Cardiac muscle cell (in vitro differentiated cells and primary cell): ENCODE results near the gene GADD45GIP1. TPM values are rescaled to one million over a fixed set of nuclear protein-coding genes. Genes with fewer than 3 reads are reported as not detected.
"Not testable (repeated sequence)": the region's sequence is repeated elsewhere in the genome, so short reads cannot be mapped to it uniquely, and the experiment has no call there.

Experiments
- DNase-seq, 2 donors: peaks; one replicate each; pipeline versions ENCODE4 v3.0.0 to v3.0.0-alpha.2; 2010 to 2017; ENCODE audit warnings: low read depth in 1 of 2, low spot score in 1 of 2
- H3K27ac ChIP-seq: fragments of 200-600 bp; sonication (generic); 2 replicates; pipeline ENCODE4 v1.5.1; 2016
- H3K27me3 ChIP-seq: fragments of 200-600 bp; sonication (generic); 2 replicates; pipeline ENCODE4 v1.6.0; 2016; ENCODE audit warnings: control low read depth
- H3K36me3 ChIP-seq: fragments of 200-600 bp; sonication (generic); 2 replicates; pipeline ENCODE4 v1.5.1; 2016; ENCODE audit warnings: control low read depth
- H3K4me1 ChIP-seq: fragments of 200-600 bp; sonication (generic); 2 replicates; pipeline ENCODE4 v1.8.1; 2017; ENCODE audit warnings: low read depth, mild to moderate bottlenecking, mixed run types
- H3K4me3 ChIP-seq: fragments of 200-600 bp; sonication (generic); 2 replicates; pipeline ENCODE4 v1.5.1; 2016; ENCODE audit warnings: mild to moderate bottlenecking
- H3K9me3 ChIP-seq: fragments of 200-600 bp; sonication (generic); 2 replicates; pipeline ENCODE4 v1.5.1; 2017; ENCODE audit warnings: low read depth, mild to moderate bottlenecking, control low read depth
- polyA plus RNA-seq: library from polyadenylated mRNA; unstranded; fragments of >200 nt; fragmentation: Nextera tagmentation; extraction: Ambion mirVana; gene quantifications from 2 replicates; pipeline ENCODE4 v1.2.1, GENCODE V29; 2016
- total RNA-seq: library from RNA; depleted of rRNA; stranded (reverse); fragments of >200 nt; gene quantifications from 2 replicates; pipeline ENCODE4 v1.2.3, GENCODE V29; 2016
- TF ChIP-seq, protein P1 (sequence below): IDR thresholded peaks from 2 replicates; pipeline ENCODE4 v1.5.1; 2012; ENCODE audit warnings: low read depth, mild to moderate bottlenecking, low read length

Gene GADD45GIP1
- total and polyA plus RNA-seq, 2 experiments from 2014 or later, result 84.5 to 145 TPM

DNA sequence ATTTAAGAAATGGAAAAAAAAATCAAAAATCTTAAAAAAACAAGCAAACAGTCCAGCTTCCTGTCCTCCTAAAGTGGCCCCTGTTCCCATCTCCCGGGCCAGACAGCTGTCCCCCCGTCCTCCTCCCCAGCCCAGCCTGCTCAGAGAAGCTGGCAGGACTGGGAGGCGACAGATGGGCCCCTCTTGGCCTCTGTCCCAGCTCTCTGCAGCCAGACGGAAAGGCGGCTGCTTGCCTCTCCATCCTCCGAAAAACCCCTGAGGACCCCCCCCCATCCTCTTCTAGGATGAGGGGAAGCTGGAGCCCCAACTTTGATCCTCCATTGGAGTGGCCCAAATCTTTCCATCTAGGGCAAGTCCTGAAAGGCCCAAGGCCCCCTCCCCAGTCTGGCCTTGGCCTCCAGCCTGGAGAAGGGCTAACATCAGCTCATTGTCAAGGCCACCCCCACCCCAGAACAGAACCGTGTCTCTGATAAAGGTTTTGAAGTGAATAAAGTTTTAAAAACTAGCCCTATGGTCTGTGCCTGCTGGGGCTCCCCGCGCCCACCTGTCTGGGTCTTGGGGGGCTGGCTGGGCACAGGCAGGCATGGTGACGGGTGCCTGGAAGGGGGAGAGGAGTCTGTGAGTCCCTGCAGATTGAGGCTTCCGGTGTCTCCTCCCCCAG is 3.8 kb downstream of the GADD45GIP1 start:
- Histone ChIP-seq H3K27me3 (no peaks in the 10 kb centered on the region), H3K27ac (peak overlapping the region; percentile 34), H3K9me3 (no peaks in the 10 kb centered on the region), H3K36me3 (peaks cover 32% of the 10 kb centered on the region), H3K4me3 (no peak overlapping the region), H3K4me1 (peaks cover 6% of the 10 kb centered on the region)
- DNase-seq, result no peak
- TF ChIP-seq, protein P1, sequence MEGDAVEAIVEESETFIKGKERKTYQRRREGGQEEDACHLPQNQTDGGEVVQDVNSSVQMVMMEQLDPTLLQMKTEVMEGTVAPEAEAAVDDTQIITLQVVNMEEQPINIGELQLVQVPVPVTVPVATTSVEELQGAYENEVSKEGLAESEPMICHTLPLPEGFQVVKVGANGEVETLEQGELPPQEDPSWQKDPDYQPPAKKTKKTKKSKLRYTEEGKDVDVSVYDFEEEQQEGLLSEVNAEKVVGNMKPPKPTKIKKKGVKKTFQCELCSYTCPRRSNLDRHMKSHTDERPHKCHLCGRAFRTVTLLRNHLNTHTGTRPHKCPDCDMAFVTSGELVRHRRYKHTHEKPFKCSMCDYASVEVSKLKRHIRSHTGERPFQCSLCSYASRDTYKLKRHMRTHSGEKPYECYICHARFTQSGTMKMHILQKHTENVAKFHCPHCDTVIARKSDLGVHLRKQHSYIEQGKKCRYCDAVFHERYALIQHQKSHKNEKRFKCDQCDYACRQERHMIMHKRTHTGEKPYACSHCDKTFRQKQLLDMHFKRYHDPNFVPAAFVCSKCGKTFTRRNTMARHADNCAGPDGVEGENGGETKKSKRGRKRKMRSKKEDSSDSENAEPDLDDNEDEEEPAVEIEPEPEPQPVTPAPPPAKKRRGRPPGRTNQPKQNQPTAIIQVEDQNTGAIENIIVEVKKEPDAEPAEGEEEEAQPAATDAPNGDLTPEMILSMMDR, result no peak

DNA sequence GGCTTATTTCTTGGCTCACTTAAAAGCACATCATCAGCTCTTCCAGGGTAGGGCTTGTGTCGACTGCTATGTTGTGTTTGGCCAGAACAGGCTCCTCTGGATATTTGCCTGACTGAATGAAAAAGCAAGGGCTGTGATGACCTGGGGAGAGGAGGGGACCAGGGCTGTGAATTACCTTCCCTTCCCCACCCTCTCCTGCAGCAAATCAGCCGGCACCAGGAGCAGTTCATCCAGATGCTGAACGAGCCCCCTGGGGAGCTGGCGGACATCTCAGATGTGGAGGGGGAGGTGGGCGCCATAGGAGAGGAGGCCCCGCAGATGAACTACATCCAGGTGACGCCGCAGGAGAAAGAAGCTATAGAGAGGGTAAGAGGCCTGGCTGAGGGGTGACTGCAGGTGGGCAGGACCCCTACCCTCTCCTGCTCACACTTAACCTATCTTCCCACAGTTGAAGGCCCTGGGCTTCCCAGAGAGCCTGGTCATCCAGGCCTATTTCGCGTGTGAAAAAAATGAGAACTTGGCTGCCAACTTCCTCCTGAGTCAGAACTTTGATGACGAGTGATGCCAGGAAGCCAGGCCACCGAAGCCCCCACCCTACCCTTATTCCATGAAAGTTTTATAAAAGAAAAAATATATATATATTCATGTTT is 4.4 kb downstream of the GADD45GIP1 start:
- Histone ChIP-seq H3K36me3 (peaks cover 37% of the 10 kb centered on the region), H3K4me3 (no peak overlapping the region), H3K27me3 (no peaks in the 10 kb centered on the region), H3K9me3 (no peaks in the 10 kb centered on the region), H3K27ac (peak overlapping the region; percentile 34), H3K4me1 (peaks cover 6% of the 10 kb centered on the region)
- DNase-seq, result peak in 1 of 2 donors; percentile 77
- TF ChIP-seq, protein P1, result no peak

DNA sequence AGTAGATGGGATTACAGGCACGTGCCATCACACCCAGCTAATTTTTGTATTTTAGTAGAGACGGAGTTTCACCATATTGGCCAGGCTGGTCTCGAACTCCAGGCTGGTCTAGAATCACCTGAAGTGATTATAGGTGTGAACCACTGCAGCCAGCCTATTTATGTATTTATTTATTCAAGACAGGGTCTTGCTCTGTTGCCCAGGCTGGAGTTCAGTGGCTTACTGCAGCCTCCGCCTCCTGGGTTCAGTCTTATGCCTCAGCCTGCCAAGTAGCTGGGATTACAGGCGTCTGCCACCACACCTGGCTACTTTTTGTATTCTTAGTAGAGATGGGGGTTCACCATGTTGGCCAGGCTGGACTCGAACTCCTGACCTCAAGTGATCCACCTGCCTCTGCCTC is 5.0 kb downstream of the GADD45GIP1 start:
- not testable (repeated sequence) for H3K4me1 ChIP-seq, H3K4me3 ChIP-seq, H3K27me3 ChIP-seq, H3K9me3 ChIP-seq, DNase-seq, H3K27ac ChIP-seq
- peaks cover 40% of the 10 kb centered on the region for H3K36me3 ChIP-seq

DNA sequence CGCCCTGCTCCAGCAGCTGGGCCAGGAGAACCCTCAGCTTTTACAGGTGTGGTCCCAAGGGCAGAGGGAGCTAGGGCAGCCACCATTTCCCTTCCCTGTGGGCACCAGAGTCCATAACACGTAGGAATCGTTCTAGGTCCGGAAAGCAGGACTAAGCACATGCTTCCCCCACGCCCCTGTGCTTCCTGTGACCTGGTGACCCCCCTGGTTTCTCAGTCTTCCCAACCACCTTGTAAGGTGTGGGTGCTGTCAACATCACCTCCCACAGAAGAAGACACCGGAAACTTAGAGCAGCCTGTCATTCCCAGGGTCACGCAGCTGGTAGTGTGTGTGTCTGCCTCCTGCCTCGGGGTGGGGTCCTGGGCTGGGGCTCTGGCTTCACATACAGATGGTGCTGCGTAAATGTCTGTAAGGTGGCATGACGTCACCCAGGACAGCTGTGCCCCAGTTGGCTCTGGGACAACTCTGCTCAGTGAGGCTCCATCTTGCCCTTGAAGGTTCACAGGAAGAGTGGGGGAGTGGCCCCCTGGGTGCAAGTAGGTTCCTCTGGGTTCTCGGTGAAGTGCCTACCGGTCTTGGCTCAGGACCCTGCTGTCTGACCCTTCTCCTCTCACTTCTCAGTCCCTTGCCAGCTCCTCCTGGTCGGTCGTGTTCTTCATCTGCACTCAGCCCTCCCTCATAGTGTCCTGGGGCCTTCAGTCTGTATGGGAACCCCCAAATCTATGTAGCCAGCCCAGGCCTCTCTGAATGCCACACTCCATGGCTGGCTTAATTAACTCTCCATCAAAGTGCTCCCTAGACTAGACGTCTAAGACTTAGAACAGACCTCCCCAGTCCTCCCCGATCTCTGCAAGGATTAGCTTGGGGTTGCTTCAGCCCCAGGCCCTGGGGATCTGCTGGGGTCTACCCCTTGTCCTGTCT is 7.4 kb downstream of the GADD45GIP1 start:
- Histone ChIP-seq H3K4me1 (peaks cover 4% of the 10 kb centered on the region), H3K9me3 (no peaks in the 10 kb centered on the region), H3K36me3 (peaks cover 43% of the 10 kb centered on the region), H3K4me3 (no peak overlapping the region), H3K27me3 (no peaks in the 10 kb centered on the region), H3K27ac (no peak overlapping the region)
- DNase-seq, result no peak
- TF ChIP-seq, protein P1, result no peak

DNA sequence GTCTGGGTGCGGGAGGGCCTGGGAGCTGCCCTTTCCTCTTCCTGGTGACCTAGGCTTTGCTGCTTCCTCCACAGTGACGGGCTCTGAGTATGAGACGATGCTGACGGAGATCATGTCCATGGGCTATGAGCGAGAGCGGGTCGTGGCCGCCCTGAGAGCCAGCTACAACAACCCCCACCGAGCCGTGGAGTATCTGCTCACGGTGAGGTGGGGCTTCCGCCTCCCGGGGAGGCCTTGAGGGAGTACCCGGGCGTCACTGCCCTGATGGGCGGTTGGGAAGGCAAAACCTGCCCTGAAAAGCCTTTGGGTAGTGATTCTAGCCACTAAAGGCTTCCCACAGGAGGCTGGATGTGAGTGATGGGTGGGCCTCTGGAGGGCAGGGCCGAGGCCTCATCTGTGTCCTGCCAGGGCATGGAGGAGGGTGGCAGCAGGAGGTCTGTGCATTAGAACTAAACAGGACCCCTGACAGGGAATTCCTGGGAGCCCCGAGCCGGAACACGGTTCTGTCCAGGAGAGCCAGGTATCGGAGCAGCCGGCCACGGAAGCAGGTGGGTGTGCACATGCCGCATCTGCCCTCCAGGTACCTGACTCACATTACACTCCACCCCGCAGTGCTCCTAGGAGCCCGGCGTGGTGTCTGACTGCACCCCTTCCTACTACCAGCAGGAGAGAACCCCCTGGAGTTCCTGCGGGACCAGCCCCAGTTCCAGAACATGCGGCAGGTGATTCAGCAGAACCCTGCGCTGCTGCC is 8.2 kb downstream of the GADD45GIP1 start:
- H3K27ac ChIP-seq, result no peak overlapping the region
- no peaks in the 10 kb centered on the region for H3K27me3 ChIP-seq
- DNase-seq, result no peak
- no peak overlapping the region for H3K4me3 ChIP-seq
- no peaks in the 10 kb centered on the region for H3K9me3 ChIP-seq
- peaks cover 4% of the 10 kb centered on the region for H3K4me1 ChIP-seq
- TF ChIP-seq, protein P1, result no peak
- H3K36me3 ChIP-seq, result peaks cover 47% of the 10 kb centered on the region
